AML-193 (cell line): ENCODE data around the gene LILRB2.
"Not testable (repeated sequence)": the region's sequence is repeated elsewhere in the genome, so short reads cannot be mapped to it uniquely, and the experiment has no call there.

ENCODE experiments used
- DNase-seq, 2 experiments: peaks; one replicate each; lab custom pipeline; 2025; lab: John Stamatoyannopoulos, UW

LILRB2 gene

GRCh38 chr19:54281007-54281728 lies at the start of gene LILRB2:
Gene LILRB2 (minus strand): TSS chr19:54281110. CDS start chr19:54280496, 614 bp downstream.
- DNase-seq, result peak; percentile 60 to 77

GRCh38 chr19:54329476-54330165 lies 48.7 kb upstream of the LILRB2 start:
- DNase-seq, result no peak

- DNase-seq, result not testable (repeated sequence)
Observed at GRCh38 chr19:54328781-54329180, 47.9 kb upstream of the LILRB2 start.

DNA sequence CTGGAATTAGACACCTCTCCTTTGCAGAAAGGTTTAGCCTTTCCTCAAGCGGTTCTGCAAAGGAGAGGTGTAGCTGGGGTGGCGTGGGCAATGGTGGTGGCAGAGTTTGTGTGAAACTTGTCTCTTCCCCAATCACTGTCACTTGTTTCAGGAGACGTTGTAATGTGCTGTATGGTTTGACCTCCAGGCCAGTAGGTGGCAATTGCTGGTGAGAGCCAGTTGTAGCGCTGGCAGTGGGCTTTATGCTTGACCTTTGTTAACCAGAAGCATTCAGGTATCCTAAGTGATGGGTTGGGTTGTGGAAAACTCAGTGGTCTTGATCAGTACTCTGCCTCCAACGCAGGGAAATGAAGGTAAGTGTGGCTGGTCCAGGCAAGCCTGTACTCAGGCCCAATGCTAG lies 44.7 kb upstream of the LILRB2 start:
- no peak for DNase-seq

GRCh38 chr19:54325194-54325621 lies 44.3 kb upstream of the LILRB2 start:
- peak; percentile 55 to 60 for DNase-seq

GRCh38 chr19:54324071-54324470 lies 43.2 kb upstream of the LILRB2 start:
- no peak for DNase-seq

- DNase-seq, result not testable (repeated sequence)
Observed at GRCh38 chr19:54322934-54323333, 42.0 kb upstream of the LILRB2 start.

DNA sequence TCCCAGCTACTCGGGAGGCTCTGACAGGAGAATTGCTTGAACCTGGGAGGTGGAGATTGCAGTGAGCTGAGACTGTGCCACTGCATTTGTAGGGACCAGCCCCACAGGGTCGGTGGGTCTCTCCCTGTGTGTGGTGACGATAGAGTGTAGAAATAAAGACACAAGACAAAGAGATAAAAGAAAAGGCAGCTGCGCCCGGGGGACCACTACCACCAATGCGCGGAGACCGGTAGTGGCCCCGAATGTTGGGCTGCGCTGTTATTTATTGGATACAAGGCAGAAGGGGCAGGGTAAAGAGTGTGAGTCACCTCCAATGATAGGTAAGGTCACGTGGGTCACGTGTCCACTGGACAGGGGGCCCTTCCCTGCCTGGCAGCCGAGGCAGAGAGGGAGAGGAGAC lies 41.4 kb upstream of the LILRB2 start:
- not testable (repeated sequence) for DNase-seq

- DNase-seq, result no peak
Observed at GRCh38 chr19:54319892-54320670, 39.2 kb upstream of the LILRB2 start.

GRCh38 chr19:54319049-54319448 lies 38.1 kb upstream of the LILRB2 start:
- DNase-seq, result peak; percentile 55 to 64

DNA sequence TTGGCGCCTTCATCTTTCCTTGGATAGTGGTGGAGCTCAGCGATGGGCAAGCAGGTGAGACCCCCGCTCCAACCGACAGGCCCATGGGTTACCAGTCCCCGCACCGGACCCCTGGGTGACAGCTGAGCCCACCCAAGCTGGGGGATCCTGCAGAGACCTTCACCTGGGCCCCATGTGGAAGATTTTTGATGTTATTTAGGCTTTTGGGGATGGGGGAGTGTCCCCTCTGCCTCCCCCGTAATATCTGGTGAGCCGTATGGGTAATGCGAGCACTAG lies 37.0 kb upstream of the LILRB2 start:
- DNase-seq, result no peak

DNA sequence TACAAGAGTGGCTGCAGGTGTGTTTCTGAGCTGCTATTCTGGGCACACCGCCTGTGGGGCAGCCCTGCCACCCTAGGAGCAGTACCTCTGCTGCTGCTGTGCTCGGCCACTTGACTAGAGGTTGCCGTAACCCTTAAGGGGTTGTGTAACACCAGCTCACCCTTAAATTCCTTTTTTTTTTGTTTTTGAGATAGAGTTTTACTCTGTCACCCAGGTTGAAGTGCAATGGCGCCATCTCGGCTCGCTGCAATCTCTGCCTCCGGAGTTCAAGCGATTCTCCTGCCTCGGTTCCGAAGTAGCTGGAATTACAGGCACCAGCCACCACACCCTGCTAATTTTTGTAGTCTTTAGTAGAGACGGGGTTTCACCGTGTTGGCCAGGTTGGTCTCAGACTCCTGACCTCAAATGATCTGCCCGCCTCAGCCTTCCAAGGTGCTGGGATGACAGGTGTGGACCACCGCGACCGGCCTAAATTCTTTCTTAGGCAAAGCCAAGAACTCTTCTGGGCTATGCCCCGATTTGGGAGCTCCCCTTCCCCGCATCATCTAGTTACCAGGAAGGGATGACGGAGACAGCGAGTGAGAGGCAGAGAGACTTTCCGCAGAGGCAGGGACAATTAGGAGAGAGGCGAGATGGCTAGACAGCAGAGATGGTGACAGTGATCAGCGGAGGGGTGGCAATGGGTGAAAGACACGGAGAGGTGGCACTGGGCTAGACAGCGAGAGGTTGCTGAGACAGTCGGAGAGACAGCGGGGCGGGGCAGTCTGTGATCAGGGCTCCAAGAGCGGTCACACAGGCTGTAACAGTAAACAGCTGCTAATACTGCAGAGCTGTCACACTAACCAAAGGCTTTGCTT lies 36.4 kb upstream of the LILRB2 start:
- DNase-seq, result peak; percentile 48 to 58

DNA sequence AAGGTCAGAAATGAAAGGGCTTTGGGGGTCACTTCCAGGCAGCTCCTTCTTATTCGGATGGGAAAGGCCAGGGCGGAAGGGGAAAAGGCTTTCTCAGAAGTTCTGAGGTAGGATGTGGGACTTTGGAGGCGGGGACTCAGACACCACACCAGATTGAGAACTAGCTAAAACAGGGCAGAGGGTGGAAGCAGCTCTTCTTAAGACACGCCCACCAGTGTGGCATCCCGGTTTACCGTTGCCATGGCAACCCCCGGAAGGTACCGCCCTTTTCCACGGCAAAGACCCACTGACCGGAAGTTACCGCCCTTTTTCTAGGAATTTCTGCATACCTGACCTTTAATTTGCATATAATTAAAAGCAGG lies 35.8 kb upstream of the LILRB2 start:
- no peak for DNase-seq

DNA sequence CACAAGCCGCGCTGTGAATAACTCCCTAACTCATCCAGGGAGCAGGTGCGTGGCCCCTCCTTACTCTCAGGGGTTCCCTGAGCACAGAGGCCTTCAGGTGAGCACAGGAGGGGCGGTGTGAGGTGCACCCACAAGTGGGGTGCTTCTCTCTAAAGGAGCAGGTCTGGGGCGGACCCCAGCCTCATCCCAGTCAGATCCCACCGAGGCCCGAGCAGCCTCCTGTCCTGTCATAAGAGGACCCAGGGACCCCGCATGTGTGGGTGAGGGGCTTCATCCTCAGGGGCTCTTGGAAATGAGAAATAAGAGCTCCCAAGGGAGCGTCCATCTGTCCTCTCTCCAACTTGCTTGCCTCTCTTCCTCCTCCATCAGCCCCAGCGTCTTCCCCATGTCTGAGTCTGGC lies 35.0 kb upstream of the LILRB2 start:
- no peak for DNase-seq

DNA sequence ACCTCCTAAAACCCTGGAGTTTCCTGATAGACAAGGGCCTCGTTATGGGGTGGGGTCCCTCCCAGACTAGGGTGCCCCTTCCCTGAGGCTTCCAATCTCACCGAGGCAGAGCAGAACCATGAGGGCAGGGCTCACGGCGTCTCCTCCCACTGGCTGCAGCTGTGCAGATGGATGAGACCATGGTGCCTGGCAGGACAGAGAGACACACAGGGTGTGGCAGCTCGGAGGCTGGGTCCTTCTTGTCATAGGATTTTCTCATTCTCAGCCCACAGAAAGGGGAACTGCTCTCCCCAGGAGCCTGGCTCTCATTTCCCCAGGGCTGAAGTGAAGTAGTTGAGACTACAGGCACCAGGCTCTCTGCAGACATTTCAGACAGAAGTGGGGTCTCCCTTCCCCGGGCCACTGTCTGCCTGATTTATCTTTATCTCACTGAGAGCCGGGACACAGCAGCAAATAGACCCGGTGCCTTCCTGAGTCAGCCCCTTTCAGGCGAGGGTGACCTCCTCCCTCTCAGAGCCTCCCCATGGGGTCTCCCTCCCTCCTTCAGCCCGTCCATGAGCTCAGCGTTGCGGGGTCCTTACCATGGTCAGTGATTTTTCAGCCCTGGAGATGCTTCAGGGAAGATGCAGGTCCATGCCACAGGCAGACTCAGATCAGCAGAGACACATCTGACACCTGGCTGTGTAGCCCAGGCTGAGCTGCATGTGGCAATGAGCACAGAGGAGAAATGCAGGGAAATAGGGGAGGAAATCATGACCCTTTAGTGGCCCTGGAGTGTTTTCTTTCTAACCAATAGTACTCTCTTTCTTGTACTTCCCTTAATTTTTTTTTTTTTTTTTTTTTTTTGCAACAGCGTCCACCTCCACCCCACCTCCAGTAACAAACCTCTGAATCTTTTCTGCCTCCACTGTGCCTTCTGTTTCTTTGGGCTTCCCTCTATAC lies 31.8 kb upstream of the LILRB2 start, which contains the start of gene LILRA5:
Gene LILRA5 (minus strand): TSS at position 731 of the 942 bp plus-strand sequence. CDS start 147 bp downstream, at position 584.
- DNase-seq, result peak; percentile 54 to 59

DNA sequence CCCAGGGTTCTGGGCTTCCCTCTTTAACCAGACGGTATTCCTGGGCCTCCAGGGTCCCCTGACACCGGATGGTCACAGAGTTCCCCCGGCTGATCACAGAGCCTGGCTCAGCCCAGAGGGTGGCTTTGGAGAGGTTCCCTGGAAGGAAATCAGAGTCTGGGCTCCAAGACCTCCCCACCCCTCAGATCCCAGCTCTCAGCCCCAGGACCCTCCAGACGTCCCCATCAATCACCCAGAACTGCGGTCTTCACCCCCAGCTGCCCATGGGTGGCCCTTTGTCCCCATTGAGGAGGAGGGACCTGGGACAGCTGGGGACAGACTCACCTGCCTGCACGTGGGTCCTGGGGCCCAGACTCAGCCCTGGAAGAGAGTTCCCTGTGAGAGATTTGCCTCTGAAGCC lies 31.1 kb upstream of the LILRB2 start:
- no peak for DNase-seq

DNA sequence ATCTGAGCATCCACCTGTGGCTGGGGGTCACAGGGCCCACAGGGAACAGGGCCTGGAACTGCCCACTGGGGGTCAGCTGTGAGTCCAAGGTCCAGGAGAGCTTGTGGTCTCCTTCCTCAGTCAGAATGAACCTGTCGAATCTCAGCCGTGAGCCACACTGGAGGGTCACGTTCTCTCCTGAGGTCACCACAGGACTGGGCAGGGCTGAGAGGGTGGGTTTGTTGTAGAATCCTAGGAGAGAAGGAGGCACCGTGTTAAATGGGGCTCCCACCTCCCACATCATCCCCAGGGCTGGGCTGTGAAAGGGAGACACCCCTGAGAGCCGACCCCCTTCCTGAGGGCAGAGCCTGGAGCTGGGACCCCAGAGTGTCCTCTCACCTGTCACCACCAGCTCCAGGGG lies 30.6 kb upstream of the LILRB2 start:
- no peak for DNase-seq

DNA sequence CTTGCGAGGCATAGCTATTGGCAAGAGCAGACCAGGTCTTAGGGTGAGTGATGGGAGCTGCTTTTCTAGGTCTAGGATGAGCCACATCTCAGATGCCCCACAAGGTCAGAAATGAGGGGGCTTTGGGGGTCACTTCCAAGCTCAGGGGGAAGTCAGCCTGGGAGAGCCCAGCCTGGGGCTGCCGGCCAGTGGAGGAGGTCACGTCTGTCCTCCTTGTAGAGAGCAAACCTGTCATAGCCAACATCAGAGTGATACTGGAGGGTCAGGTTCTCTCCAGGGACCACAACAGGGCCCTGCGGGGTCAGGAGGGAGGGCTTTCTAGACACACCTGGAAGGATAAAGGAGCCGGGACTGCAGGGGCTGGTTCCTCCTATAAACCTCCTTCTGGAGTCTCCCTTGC lies 29.6 kb upstream of the LILRB2 start:
- no peak for DNase-seq

- no peak for DNase-seq
Observed at GRCh38 chr19:54309811-54310210, 28.9 kb upstream of the LILRB2 start.

DNA sequence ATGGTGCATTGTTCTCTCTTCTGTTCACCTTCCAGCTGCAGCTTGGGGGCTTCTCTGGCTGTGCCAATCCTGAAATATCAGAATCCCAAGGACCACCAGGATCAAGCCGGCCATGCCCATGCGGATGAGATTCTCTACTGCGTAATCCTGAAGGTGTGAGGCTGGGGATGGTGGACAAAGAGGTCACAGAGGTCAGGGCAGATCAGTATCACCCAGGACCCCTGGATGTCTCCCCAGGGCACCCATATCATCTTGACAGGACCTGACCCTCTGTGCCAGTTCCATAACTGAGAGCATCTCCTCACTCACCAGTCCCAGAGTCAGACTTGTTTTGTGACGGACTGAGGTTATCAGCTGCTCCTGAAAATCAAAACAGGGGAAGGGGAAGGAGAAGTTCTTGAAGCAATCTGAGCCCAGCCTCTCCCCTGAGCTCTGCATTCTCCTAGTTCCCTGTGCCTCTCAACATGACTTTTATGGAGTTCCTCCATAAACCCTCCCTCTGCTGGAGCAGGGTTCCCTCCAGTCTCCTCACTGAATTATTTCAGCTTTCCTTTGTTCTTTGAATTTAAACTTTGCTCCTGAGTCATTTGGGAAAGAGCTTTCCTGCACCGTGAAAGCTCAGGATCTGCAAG lies 26.6 kb upstream of the LILRB2 start:
- no peak for DNase-seq
